HG02840 (cell line): Measurements from ENCODE around the gene MXRA7.

ENCODE experiments used
- ATAC-seq: cut with Tn5 transposase; IDR thresholded peaks from one replicate; pipeline ENCODE4 v1.9.1; 2021; ENCODE audit warnings: mild to moderate bottlenecking, moderate library complexity, moderate number of reproducible peaks; ENCODE audit not compliant: unreplicated experiment, low FRiP score

The MXRA7 gene

DNA sequence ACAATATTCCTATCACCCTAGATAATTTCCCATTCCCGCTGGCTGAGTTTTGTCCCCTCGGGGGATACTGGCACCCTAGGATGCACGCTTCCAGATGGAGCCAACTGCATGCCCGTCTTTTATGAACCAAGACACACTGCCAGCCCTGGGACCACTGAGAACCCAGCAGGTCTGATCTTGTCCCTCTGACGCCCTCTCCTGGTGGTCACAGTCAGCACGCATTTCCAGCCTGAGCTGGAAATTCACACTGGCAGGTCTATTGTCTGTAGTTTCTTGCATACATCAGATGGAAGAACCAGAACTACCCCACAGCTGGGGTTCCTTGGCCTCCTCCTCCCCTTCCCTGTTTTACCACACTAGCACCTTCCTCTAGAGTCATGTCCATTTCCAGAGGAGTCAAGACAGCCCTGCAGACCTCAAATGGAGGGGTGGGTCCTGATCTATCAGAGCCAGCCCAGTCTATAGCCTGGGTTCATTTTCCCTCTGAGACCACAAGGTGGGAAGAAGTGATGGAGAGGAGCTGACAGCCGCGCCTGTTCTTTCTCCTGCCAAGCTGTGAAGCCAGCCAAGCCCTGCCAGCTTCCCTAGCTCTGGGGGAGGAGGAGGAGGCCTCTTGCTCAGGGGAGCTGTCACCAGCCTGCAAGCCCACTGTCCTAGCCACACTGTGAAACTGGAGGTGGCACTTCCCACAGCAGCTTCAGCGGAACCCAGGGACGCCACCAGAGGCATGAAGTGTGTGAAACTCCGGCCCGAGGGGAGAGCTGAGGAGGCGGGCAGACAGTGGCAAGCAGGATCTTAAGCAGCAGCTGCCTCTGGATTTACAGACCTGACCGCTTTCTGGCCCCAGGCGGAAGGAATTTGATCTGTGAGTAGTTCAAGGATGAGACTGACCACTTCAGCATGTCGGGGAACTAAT, 29.3 kb downstream of the MXRA7 start:
- ATAC-seq, result no peak

DNA sequence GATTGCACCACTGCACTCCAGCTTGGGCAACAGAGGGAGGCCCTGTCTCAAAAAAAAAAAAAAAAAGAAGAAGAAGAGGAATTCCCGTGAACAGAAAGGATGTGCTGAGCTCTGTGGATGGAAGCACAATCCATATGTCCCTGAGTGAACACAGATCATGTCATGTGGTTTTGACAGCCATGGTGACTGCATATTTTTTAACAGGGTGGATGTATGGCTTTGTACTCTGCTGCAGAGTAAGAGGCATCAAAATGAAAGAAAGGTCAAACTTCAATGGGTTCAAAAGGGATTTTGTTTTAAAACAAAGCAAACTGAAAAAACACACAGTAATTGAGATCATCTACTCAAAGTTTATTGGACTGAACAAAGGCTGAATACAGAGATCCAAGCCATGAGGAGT, 31.5 kb downstream of the MXRA7 start:
- no peak for ATAC-seq

DNA sequence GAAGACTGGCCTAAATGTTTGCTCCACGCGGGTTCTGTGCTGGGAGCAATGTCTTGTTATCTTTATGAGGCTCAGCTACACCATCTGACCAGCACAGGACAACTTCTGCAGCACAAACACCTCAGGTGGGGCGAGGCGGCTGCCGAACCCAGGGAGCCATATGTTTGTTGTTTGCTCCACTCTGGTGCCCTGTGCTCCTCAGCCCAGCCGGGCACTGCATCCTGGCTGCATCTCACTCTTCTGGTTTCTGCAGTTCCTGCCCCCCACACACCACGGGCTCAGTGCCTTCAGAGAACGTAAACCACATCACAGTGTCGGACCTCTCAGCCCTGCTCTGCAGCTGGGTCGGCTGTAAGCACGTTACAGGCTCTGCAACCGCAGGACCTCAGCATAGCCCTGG, 32.4 kb downstream of the MXRA7 start:
- ATAC-seq, result no peak

DNA sequence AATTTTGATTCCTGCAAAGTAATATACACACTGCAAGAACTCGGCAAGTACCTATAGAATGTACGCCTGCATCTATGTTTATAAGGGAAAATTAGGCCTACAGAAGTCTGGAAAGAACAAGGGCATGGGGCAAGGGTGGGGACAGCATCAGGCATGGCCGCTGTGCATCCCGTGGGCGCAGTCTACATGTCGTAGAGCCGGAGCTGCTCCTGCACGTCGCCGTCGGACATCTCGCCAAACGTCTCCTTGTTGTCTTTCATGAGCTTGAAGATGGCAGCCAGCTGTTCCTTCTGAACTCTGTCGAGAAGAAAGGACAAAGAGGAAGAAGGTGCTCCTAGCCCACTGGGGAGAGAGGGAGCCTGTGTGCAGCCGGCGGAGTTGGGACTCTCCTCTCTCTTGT, 33.4 kb downstream of the MXRA7 start:
- no peak for ATAC-seq

DNA sequence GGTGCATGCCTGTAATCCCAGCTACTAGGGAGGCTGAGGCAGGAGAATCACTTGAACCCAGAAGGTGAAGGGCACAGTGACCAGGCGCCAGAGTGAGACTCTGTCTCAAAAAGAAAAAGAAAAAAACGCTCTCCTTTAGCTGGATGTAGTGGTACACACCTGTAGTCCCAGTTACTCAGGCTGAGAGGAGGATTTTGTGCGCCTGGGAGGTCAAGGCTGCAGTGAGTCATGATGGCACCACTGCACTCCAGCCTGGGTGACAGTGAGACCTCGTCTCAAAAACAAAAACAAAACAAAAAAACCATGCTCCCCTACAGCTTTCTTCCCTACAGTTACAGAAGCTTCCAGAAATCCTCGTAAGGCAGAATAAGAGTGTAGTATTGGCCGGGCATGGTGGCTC, 34.1 kb downstream of the MXRA7 start:
- no peak for ATAC-seq

DNA sequence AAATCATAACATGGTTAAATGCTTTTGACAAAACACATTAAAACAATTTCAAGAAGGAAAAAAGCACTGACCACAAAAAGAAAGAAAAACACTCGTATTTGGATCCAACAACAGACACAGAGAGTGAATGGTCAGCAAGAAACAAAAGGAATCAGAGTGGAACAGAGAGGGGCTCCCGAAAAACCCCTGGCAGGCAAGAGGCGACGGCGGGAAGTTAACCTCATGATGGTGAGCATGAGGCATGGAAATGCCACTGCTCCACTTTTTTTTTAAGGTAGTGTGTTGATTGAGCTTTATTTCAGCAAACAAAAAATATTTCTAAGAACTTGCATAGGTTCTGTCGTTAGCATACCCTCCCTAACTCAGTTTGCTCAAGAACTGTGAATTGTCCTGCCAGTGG, 35.1 kb downstream of the MXRA7 start:
- no peak for ATAC-seq

DNA sequence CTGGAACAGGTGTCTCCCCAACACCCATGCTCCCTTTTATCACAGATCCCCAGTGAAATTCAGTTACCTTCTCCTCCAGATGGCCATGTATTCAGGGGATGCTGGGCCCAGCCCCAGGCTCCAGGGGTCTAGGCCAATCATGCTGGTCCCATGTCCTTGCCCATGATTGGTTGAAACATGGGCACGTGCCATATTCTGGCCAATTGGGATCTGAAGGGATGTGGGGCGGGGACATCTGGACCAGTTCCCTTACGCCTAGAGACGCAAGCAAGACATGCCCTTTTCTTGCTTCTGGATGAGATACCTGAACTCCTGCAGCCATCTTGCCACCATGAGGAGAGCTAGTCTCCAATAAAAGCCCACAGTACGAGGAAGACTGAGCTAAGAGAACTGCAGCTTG, 36.2 kb downstream of the MXRA7 start:
- ATAC-seq, result no peak

DNA sequence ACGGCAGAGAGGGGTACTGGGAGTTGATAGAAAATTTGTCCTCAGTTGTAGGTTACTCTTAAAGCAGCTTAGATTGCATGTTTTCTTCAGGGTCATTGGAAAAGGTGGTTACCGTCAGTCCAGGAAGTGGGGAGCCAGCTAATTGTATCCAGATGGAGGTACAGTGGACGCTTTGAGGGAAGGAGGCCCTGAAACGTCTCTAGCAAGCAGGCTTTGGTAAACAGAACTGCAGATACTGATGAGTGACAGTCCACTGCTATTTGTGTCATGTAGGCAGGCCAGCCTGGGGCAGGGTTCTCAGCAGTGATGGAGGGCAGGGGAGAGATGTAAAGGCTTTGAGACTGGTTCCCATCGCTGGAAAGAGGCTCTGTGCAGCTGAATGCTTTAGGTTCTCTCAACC, 37.0 kb downstream of the MXRA7 start:
- ATAC-seq, result no peak

DNA sequence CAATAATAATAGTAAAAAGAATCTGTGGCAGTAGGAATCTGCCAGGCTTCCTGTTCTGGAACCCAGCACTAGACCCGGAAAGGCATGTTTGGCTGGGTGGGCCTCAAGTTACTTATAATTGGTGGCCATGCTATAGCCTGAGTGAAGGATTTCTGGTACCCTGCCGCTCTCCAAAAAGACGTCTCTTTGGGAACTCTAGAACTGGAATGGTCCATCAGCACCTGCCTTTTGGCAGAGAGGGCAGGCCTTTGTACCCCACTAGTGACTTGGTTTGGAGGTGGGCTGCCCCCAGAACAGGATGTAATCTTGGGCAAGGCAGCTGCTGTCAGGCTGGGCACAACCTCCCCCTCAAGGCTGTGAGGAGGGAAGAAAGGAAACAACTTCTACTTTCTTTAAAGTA, 37.9 kb downstream of the MXRA7 start:
- no peak for ATAC-seq

DNA sequence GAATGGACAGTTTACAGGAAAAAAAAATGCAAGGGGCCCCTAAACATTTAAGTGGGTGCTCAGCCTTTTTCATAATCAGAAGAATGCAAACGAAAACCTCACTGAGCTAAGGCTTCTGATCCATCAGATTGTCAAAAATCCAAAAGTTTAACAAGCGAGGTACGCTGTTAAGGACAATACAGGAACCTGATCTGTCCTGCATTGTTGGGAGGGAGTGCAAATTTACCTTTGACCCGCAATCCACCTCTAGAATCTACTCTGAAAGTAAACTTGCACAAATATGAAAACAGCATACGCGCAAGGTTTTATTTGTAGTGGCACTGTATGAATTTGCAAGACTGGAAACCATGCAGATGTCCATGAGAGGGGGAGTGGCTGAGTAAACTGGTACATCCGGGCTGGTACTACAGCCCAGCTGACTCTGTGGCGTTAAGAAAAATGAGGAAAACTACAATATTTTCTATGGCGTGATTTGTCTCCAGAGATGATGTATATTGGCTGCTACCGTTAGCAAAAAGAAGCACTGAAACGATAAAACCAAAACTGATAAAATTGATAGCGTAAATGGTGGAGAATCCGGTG, 38.4 kb downstream of the MXRA7 start:
- no peak for ATAC-seq

DNA sequence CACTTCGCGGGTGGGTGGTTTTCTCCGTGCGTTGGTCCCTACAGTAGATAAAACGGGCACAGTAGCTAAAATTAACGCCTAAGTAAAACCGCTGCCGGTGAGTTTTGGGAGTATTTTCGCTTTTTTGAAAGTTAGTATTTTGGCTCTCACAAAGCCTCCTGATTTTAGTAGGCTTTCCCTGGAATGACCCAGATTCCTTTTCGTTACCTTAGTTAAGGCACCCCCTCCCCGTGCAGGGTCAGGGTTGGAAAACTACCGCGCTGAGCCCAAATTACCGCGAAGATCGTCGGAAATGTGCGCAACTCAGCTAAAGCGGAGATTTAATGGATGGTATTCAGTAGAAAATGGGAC, 38.9 kb downstream of the MXRA7 start:
- ATAC-seq, result no peak

DNA sequence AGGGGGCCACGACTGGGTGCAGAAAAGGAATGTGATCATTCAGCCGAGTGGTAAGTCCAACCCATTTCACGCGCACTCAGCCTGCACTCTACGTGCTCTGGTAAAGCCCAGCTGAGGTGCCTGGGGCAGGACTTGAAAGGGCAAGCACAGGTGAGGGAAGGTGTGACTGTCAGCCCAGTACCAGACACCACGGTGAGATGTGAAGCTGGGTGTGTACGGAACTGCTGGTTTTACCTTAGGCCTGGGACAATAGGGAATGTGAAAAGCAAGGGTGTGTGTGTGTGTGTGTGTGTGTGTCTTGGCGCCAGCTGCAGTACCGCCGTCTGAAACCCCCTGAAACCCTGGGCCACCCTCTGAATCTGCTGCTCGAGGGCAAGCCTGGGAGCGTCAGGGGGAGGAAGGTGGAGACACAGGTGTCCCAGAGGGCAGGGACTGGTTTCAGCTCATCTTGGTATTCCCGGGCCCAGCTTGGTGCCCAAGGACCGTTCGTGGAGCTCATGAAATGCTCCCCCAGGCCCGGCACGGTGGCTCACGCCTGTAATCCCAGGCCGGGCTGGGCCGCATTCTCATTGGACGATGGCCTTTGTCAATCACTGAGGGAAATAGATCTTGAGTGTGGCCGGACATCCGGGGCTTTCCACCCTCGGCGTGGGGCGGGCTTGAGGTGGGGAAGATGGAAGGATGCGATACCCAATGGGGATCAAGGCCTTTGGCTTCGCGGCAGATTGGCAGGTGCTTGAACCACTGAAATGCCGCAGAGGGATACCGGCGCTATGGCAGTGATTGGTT, 39.4 kb downstream of the MXRA7 start:
- peak; percentile 97 for ATAC-seq

DNA sequence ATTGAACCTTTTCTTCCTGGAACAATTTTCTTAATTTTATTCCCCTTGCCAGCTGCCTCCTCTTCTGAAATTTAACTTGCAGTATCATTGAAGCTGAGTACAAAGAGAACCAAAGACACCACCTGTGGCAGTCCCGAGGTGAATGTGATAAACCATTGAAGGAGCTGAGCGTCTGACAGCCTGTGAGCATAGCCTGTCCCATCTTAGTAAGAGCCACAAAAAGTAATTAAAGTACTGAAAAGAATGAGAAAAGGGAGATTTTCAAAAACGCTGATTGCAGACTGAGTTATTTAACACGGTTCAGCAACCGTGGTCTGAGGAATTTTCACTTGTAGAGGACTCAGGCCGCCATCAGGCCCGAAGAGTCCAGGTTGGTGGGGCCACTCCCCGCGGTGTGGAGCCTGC, 40.0 kb downstream of the MXRA7 start:
- ATAC-seq, result no peak

DNA sequence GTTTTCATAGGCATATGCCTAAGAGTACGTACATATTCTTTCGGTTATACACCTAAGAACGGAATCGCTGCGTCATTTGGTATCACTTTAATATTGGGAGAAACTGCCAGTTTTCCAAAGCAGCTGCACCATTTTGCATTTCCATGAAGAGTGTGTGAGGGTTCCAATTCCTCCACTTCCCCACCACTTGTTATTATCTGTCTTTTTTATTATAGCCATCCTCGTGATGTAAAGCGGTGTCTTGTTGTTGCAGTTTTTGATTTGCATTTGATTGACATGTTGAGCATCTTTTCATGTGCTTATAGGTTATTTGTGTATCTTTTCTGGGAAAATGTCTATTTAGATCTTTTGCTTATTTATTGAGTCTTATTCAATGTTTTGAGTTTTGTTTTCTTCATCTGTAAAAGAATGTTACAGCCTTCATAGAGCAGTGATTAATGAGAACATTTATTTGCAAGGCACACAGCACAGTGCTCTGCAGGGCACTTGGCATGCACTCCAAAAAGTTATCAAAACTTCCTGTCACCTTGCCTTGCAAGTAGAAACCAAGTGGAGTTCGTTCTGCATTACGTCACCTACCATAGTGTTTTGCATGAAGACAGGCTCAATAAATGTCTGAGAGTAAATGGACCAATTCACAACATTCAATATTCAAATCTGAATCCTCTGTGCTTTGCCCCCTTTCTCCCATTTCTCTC, 40.6 kb downstream of the MXRA7 start:
- ATAC-seq, result no peak

DNA sequence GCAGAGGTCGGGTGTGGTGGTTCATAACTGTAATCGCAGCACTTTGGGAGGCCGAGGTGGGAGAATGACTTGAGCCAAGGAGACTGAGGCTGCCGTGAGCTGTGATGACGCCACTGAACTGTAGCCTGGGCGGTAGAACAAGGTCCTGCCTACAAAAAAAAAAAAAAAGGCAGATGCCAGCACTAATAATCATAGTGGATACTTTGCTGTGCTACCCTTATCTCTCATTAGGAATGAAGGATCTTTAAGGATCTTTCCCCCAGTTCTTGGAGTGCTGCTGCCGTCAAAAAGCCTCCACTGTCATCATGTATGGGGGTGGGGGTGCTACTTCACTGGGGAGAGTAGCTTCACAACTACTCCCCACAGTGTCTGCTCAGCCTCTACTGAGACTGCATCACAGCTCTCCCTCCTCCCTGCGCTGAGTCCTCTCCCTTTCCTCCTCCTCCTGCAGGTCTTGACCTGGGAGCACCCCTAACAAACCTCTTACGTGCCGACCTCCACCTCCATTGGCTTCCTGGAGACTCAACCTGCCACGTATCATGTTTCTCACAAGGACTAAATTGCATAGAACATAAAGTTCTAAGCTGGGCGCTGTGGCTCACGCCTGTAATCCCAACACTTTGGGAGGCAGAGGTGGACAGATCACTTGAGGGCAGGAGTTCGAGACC, 42.8 kb downstream of the MXRA7 start:
- no peak for ATAC-seq

DNA sequence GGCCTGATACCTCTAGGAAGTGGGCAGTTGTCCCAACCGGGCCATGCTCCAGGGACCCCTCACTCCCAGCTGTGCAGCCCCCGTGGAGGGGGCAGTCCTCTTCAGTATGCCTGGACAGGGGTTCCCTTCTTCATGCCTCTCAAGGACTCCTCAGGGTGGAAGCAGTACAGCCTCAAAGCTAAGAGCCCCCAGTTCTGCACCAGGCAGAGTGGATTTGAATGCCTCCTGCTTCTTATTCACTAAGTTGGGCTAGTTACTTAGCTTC, 43.3 kb downstream of the MXRA7 start:
- ATAC-seq, result no peak

DNA sequence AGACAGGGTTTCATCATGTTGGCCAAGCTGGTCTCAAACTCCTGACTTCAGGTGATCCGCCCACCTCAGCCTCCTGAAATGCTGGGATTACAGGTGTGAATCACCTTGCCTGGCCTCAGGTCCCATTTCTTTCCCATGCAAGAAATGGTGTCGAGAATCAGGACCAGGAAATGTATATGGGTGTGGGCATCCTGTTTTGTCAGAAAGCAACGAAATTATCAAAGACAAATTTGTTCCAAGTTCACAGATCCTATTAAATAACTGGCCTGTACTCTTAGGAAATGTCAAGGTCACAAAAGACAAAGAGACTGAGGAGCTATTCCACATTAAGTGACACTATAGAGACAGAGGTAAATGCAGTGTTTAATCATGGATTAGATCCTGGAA, 50.1 kb downstream of the MXRA7 start:
- ATAC-seq, result no peak

DNA sequence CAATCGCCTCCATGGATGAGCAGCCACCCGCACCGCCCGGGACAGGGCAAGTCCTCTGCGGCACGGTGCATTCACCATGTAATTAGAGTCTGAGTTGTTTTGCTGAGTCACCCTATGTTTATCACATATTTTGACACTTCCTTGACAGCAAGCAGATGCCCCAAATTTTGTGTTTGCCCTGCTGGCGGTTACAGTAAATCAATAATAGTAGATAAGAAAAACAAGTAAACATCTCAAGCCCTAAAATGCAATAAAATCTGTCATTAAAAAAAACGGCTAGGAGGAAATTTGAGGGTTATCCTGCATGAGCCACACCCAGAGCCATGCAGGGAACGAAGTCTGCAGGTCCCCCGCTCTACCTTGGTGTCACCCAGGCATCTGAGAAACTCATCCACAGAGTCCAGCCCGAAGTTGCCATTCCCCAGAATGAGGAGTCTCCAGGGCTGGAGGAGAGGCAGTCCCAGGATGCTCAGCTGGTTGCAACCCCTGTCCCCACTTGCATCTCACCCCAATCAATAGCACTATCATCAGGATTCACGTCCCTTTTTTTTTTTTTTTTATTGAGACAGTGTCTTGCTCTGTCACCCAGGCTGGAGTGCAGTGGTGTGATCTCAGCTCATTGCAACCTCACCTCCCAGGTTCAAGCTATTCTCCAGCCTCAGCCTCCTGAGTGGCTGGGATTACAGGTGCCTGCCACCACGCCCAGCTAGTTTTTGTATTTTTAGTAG, 50.7 kb downstream of the MXRA7 start:
- ATAC-seq, result no peak

DNA sequence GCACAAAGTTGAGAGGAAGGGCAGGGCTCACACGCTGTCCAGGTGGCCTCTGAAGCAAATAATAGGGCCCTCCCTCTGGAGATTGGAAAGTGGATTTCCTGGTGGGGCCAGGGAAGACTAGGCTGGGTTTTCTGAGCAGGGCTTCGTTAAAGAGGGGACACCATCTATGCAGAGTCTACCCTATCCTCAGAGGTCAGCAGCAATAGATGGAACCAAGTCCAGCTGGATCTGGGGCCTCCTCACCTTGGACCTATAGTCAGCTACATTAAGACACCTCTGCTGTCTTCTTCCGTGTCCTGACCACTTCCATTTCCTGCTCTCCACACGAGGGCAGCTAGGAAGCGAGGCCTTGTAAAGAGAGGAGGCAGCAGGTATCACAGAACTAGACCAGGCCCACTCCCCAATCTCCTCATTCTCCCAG, 52.5 kb downstream of the MXRA7 start:
- ATAC-seq, result no peak
